ENCODE results near the gene FGF8. TPM values are rescaled to one million over a fixed set of nuclear protein-coding genes. Genes with fewer than 3 reads are reported as not detected.

The FGF8 gene
- total RNA-seq (2016; rRNA removed; fragmentation: Illumina TruSeq; extraction: Trizol) (not detected in 2 replicates), polyA plus RNA-seq (2011; rRNA removed) (0.26 TPM in 1 of 2 replicates, not detected in the other), polyA minus RNA-seq (2011; rRNA and poly(A)+ RNA removed; ENCODE audit: low replicate concordance) (not detected in 2 replicates), Bru-seq, nascent RNA (percentile 29 among the genes with signal in this experiment), BruChase-seq, experiment 1, labeled RNA remaining after a 6-hour chase (percentile 19 among the genes with signal in this experiment), BruChase-seq, experiment 2, labeled RNA remaining after a 2-hour chase (percentile 16 among the genes with signal in this experiment)
- not detected in 2 replicates for total RNA-seq (2016; cell fraction: cytosol; rRNA removed; fragmentation: Illumina TruSeq; extraction: Trizol; ENCODE audit: low read depth)
- not detected in 2 replicates for total RNA-seq (2016; cell fraction: insoluble cytoplasmic fraction; rRNA removed; fragmentation: Illumina TruSeq; extraction: Trizol)
- not detected in 2 replicates for total RNA-seq (2016; cell fraction: membrane; rRNA removed; fragmentation: Illumina TruSeq; extraction: Trizol)
- not detected in 2 replicates for total RNA-seq (2016; cell fraction: nucleus; rRNA removed; fragmentation: Illumina TruSeq; extraction: Trizol)
- polyA plus RNA-seq (2011; cell fraction: cytosol; rRNA removed), result not detected in 2 replicates
- polyA plus RNA-seq (2011; cell fraction: nucleus; rRNA removed), result 0.37 and 0.80 TPM in 2 replicates
- not detected in 2 replicates for polyA plus RNA-seq (2012)
- not detected in 2 replicates for polyA plus RNA-seq (2016; cell fraction: cytosol; fragmentation: Illumina TruSeq; extraction: Trizol; ENCODE audit: low read depth)
- not detected in 2 replicates for polyA plus RNA-seq (2016; cell fraction: insoluble cytoplasmic fraction; fragmentation: Illumina TruSeq; extraction: Trizol; ENCODE audit: low read depth)
- polyA plus RNA-seq (2016; cell fraction: membrane; fragmentation: Illumina TruSeq; extraction: Trizol; ENCODE audit: low read depth), result not detected in 2 replicates
- not detected in 2 replicates for polyA plus RNA-seq (2016; cell fraction: nucleus; fragmentation: Illumina TruSeq; extraction: Trizol; ENCODE audit: insufficient read depth, low read depth)
- polyA minus RNA-seq (2011; cell fraction: cytosol; rRNA and poly(A)+ RNA removed), result not detected in 2 replicates
- polyA minus RNA-seq (2011; cell fraction: nucleus; rRNA and poly(A)+ RNA removed), result not detected in 2 replicates
- long read RNA-seq, experiment 1, result 0 reads
- long read RNA-seq, experiment 2, result 0 reads

- Histone ChIP-seq H3K79me2 (ENCODE audit: insufficient read depth, low read length) (no peaks in the 10 kb centered on the region), H3K9me3 (ENCODE audit: low read length) (no peaks in the 10 kb centered on the region), H3K4me2 (ENCODE audit: low read depth, low read length) (peak within 1 kb of the TSS; percentile 62), H3K36me3 (replicated peaks in 1 of 2; ENCODE audit: control insufficient read depth in 1 of 2, insufficient read depth in 2 of 2, low read length in 2 of 2) (no peaks in the 10 kb centered on the region; a peak in 1 of 5 replicates), H3K27me3 (ENCODE audit: control insufficient read depth in 1 of 2, insufficient read depth in 2 of 2, low read length in 2 of 2) (peaks cover 17 to 49% of the 10 kb centered on the region in 2 experiments), H4K20me1 (ENCODE audit: insufficient read depth, low read length) (no peaks in the 10 kb centered on the region), H2AFZ (ENCODE audit: low read length) (no peak within 1 kb of the TSS), H3K4me1 (ENCODE audit: insufficient read depth, low read length) (peaks cover 31% of the 10 kb centered on the region), H3K27ac (ENCODE audit: extremely low read length, insufficient read depth, low read length) (no peak within 1 kb of the TSS), H3K4me3 (replicated peaks in 1 of 3; ENCODE audit: insufficient read depth in 1 of 3, low read depth in 2 of 3, low read length in 3 of 3) (peak within 1 kb of the TSS; percentile 30 to 55 (median 31); a peak in 4 of 6 replicates), H3K9ac (ENCODE audit: insufficient read depth, low read depth, low read length) (no peak within 1 kb of the TSS)
- CTCF ChIA-PET (ENCODE audit: low intra/inter-chr PET ratio, low total read pairs), result no interaction called here
- POLR2A ChIA-PET, result no interaction called here
- WGBS (ENCODE audit: low lambda C conversion rate), result 27% methylated on average over 16 of the region's 98 CpGs
- in situ Hi-C loops (cut with HindIII; ENCODE audit: extremely low pct_ligation_motif_present, low pct_unique_long_range_greater_than_20kb), result no loop called here
- FAIRE-seq, result no peak
- no peak for ATAC-seq
- intact Hi-C loops (cut with micrococcal nuclease; ENCODE audit: unreplicated experiment), result no loop called here
- BruUV-seq (replicated peaks), result no TSS peak
- DNase-seq (ENCODE audit: low spot score), result no peak
- TF ChIP-seq HNRNPLL (IDR thresholded peaks at IDR 0.05; ENCODE audit: low read depth, low read length, poor library complexity, severe bottlenecking) (peak; percentile 7), NCOR1 (IDR thresholded peaks at IDR 0.05; ENCODE audit: borderline replicate concordance, low read length) (no peak), ZNF768 (CRISPR knock-in tag; IDR thresholded peaks at IDR 0.05) (peak; percentile 99)
Measured at GRCh38 chr10:101775273-101776160, at the start of gene FGF8. Gene FGF8, minus strand, starts transcription at chr10:101776114. Its CDS starts 214 bp downstream, at chr10:101775900.
